Measurements from ENCODE around the gene GAGE12D. TPM values are rescaled to one million over a fixed set of nuclear protein-coding genes. Genes with fewer than 3 reads are reported as not detected.
"Not testable (repeated sequence)": the region's sequence is repeated elsewhere in the genome, so short reads cannot be mapped to it uniquely, and the experiment has no call there.

The GAGE12D gene
- total RNA-seq, 1 experiment from 2014 or later = not detected

- CTCF ChIA-PET; POLR2A ChIA-PET; H3K36me3 ChIP-seq (ENCODE audit: control insufficient read depth in 1 of 2, insufficient read depth in 2 of 2, low read length in 2 of 2); RAD21 ChIA-PET (ENCODE audit: low non-redundant PET in 1 of 2, low total read pairs in 2 of 2, uncharacterized antibody in 2 of 2, unreplicated experiment in 2 of 2); H3K4me1 ChIP-seq (ENCODE audit: control insufficient read depth in 1 of 2, insufficient read depth in 2 of 2, low read length in 2 of 2); H3K9me2 ChIP-seq (ENCODE audit: insufficient read depth); DNase-seq (ENCODE audit: low read depth, low spot score); ATAC-seq; H3K79me2 ChIP-seq (ENCODE audit: insufficient read depth, low read length); H2AFZ ChIP-seq (ENCODE audit: low read depth, low read length, poor library complexity, severe bottlenecking); H4K20me1 ChIP-seq (ENCODE audit: insufficient read depth); H3K27me3 ChIP-seq (ENCODE audit: insufficient read depth, low read length); H3K9ac ChIP-seq (ENCODE audit: low read length); intact Hi-C loops (cut with micrococcal nuclease); BruUV-seq (replicated peaks); H3K27ac ChIP-seq (ENCODE audit: low read depth, low read length); H3K4me3 ChIP-seq (replicated peaks in 1 of 2; ENCODE audit: low read depth in 1 of 2, low read length in 2 of 2); H3K9me3 ChIP-seq (ENCODE audit: control insufficient read depth in 1 of 2, insufficient read depth in 1 of 2, low read depth in 1 of 2, low read length in 2 of 2); H3K4me2 ChIP-seq (ENCODE audit: low read length): not testable (repeated sequence)
These were observed 48.4 kb downstream of the GAGE12D start for GRCh38 chrX:49589769-49590478.

DNA sequence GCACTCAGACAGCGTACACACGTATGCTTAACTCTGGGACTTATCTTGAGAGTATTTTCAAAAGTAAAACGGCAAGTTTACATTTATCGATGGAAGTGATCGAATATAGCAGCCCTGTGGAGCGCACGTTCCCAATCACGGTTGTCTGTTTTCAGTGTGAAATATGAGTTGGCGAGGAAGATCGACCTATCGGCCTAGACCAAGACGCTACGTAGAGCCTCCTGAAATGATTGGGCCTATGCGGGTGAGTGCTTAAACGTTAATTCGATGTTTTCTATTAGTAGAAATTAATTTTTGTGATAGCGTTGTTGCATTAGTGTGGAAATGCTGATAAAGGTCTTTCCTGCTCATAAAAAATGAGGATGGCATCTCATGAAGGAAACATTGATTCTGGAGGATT is 49.0 kb downstream of the GAGE12D start:
- H3K4me2 ChIP-seq (ENCODE audit: low read length); POLR2A ChIA-PET; H3K9ac ChIP-seq (ENCODE audit: low read length); DNase-seq (ENCODE audit: low read depth, low spot score); H3K4me1 ChIP-seq (ENCODE audit: control insufficient read depth in 1 of 2, insufficient read depth in 2 of 2, low read length in 2 of 2); BruUV-seq (replicated peaks); H2AFZ ChIP-seq (ENCODE audit: low read depth, low read length, poor library complexity, severe bottlenecking); H3K9me3 ChIP-seq (ENCODE audit: control insufficient read depth in 1 of 2, insufficient read depth in 1 of 2, low read depth in 1 of 2, low read length in 2 of 2); H3K9me2 ChIP-seq (ENCODE audit: insufficient read depth); H3K36me3 ChIP-seq (ENCODE audit: control insufficient read depth in 1 of 2, insufficient read depth in 2 of 2, low read length in 2 of 2); RAD21 ChIA-PET (ENCODE audit: low non-redundant PET in 1 of 2, low total read pairs in 2 of 2, uncharacterized antibody in 2 of 2, unreplicated experiment in 2 of 2); H3K79me2 ChIP-seq (ENCODE audit: insufficient read depth, low read length); CTCF ChIA-PET; ATAC-seq; H3K27ac ChIP-seq (ENCODE audit: low read depth, low read length); intact Hi-C loops (cut with micrococcal nuclease); H3K4me3 ChIP-seq (replicated peaks in 1 of 2; ENCODE audit: low read depth in 1 of 2, low read length in 2 of 2); H3K27me3 ChIP-seq (ENCODE audit: insufficient read depth, low read length); H4K20me1 ChIP-seq (ENCODE audit: insufficient read depth): not testable (repeated sequence)

Other genes with a start within 250 kb of the GAGE12D start
- not detected for gene GAGE10, start 238.1 kb upstream of the GAGE12D start, total RNA-seq (2021; ENCODE audit: unreplicated experiment)
- not detected for gene GAGE12J, start 219.7 kb upstream of the GAGE12D start, total RNA-seq (2021; ENCODE audit: unreplicated experiment)
- gene GAGE13, start 210.2 kb upstream of the GAGE12D start, total RNA-seq (2021; ENCODE audit: unreplicated experiment) = not detected
- gene GAGE12C, start 9.6 kb upstream of the GAGE12D start, total RNA-seq (2021; ENCODE audit: unreplicated experiment) = not detected
- not detected for gene GAGE12E, start 9.6 kb downstream of the GAGE12D start, total RNA-seq (2021; ENCODE audit: unreplicated experiment)
- not detected for gene GAGE12F, start 19.1 kb downstream of the GAGE12D start, total RNA-seq (2021; ENCODE audit: unreplicated experiment)
- not detected for gene GAGE12G, start 28.7 kb downstream of the GAGE12D start, total RNA-seq (2021; ENCODE audit: unreplicated experiment)
- gene GAGE12H, start 38.2 kb downstream of the GAGE12D start, total RNA-seq (2021; ENCODE audit: unreplicated experiment) = not detected
- 0.52 TPM for gene GAGE2A, start 47.8 kb downstream of the GAGE12D start, total RNA-seq (2021; ENCODE audit: unreplicated experiment)
- gene GAGE1, start 57.3 kb downstream of the GAGE12D start, total RNA-seq (2021; ENCODE audit: unreplicated experiment) = 0.17 TPM
- gene PAGE1, start 154.3 kb downstream of the GAGE12D start, total RNA-seq (2021; ENCODE audit: unreplicated experiment) = not detected